HG03060 (cell line): ENCODE data around the gene PATZ1.
"Not testable (repeated sequence)": the region's sequence is repeated elsewhere in the genome, so short reads cannot be mapped to it uniquely, and the experiment has no call there.

Experiments used
- ATAC-seq: cut with Tn5 transposase; IDR thresholded peaks from one replicate; pipeline ENCODE4 v1.9.1; 2021; ENCODE audit warnings: low read depth, moderate number of reproducible peaks; ENCODE audit not compliant: unreplicated experiment

Gene PATZ1

GRCh38 chr22:31314220-31314619, 31.9 kb downstream of the PATZ1 start:
- not testable (repeated sequence) for ATAC-seq

GRCh38 chr22:31313366-31314147, 32.6 kb downstream of the PATZ1 start:
- no peak for ATAC-seq

- ATAC-seq = no peak
Observed at GRCh38 chr22:31308181-31308580, 38.0 kb downstream of the PATZ1 start.

- ATAC-seq = no peak
Observed at GRCh38 chr22:31305194-31305593, 41.0 kb downstream of the PATZ1 start.

GRCh38 chr22:31302537-31302936, 43.6 kb downstream of the PATZ1 start:
- no peak for ATAC-seq

- ATAC-seq = no peak
Observed at GRCh38 chr22:31302006-31302405, 44.1 kb downstream of the PATZ1 start.

GRCh38 chr22:31300896-31301295, 45.2 kb downstream of the PATZ1 start:
- ATAC-seq = no peak

- ATAC-seq = no peak
Observed at GRCh38 chr22:31295831-31296657, 50.1 kb downstream of the PATZ1 start.

- ATAC-seq = no peak
Observed at GRCh38 chr22:31295360-31295759, 50.8 kb downstream of the PATZ1 start.

GRCh38 chr22:31292236-31292989, 53.7 kb downstream of the PATZ1 start, which contains the start of gene PIK3IP1:
TSS of gene PIK3IP1 (minus strand) at chr22:31292488. CDS start at chr22:31292344, 144 bp downstream.
- ATAC-seq = no peak

GRCh38 chr22:31291481-31292235, 54.5 kb downstream of the PATZ1 start:
- ATAC-seq = no peak

GRCh38 chr22:31290494-31291471, 55.4 kb downstream of the PATZ1 start:
- ATAC-seq = peak; percentile 75

- no peak for ATAC-seq
Observed at GRCh38 chr22:31289344-31289743, 56.8 kb downstream of the PATZ1 start.

- ATAC-seq = no peak
Observed at GRCh38 chr22:31288496-31289240, 57.5 kb downstream of the PATZ1 start.

GRCh38 chr22:31287818-31288495, 58.2 kb downstream of the PATZ1 start:
- ATAC-seq = no peak

GRCh38 chr22:31286360-31287255, 59.5 kb downstream of the PATZ1 start:
- no peak for ATAC-seq
